ENCODE data around the gene PREX1. TPM values are rescaled to one million over a fixed set of nuclear protein-coding genes. Genes with fewer than 3 reads are reported as not detected.
"Not testable (repeated sequence)": the region's sequence is repeated elsewhere in the genome, so short reads cannot be mapped to it uniquely, and the experiment has no call there.

The PREX1 gene, protein sequence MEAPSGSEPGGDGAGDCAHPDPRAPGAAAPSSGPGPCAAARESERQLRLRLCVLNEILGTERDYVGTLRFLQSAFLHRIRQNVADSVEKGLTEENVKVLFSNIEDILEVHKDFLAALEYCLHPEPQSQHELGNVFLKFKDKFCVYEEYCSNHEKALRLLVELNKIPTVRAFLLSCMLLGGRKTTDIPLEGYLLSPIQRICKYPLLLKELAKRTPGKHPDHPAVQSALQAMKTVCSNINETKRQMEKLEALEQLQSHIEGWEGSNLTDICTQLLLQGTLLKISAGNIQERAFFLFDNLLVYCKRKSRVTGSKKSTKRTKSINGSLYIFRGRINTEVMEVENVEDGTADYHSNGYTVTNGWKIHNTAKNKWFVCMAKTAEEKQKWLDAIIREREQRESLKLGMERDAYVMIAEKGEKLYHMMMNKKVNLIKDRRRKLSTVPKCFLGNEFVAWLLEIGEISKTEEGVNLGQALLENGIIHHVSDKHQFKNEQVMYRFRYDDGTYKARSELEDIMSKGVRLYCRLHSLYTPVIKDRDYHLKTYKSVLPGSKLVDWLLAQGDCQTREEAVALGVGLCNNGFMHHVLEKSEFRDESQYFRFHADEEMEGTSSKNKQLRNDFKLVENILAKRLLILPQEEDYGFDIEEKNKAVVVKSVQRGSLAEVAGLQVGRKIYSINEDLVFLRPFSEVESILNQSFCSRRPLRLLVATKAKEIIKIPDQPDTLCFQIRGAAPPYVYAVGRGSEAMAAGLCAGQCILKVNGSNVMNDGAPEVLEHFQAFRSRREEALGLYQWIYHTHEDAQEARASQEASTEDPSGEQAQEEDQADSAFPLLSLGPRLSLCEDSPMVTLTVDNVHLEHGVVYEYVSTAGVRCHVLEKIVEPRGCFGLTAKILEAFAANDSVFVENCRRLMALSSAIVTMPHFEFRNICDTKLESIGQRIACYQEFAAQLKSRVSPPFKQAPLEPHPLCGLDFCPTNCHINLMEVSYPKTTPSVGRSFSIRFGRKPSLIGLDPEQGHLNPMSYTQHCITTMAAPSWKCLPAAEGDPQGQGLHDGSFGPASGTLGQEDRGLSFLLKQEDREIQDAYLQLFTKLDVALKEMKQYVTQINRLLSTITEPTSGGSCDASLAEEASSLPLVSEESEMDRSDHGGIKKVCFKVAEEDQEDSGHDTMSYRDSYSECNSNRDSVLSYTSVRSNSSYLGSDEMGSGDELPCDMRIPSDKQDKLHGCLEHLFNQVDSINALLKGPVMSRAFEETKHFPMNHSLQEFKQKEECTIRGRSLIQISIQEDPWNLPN (N-terminal part only)
- 2.9 and 3.7 TPM in 2 replicates for total RNA-seq
- long read RNA-seq = 0 reads

DNA sequence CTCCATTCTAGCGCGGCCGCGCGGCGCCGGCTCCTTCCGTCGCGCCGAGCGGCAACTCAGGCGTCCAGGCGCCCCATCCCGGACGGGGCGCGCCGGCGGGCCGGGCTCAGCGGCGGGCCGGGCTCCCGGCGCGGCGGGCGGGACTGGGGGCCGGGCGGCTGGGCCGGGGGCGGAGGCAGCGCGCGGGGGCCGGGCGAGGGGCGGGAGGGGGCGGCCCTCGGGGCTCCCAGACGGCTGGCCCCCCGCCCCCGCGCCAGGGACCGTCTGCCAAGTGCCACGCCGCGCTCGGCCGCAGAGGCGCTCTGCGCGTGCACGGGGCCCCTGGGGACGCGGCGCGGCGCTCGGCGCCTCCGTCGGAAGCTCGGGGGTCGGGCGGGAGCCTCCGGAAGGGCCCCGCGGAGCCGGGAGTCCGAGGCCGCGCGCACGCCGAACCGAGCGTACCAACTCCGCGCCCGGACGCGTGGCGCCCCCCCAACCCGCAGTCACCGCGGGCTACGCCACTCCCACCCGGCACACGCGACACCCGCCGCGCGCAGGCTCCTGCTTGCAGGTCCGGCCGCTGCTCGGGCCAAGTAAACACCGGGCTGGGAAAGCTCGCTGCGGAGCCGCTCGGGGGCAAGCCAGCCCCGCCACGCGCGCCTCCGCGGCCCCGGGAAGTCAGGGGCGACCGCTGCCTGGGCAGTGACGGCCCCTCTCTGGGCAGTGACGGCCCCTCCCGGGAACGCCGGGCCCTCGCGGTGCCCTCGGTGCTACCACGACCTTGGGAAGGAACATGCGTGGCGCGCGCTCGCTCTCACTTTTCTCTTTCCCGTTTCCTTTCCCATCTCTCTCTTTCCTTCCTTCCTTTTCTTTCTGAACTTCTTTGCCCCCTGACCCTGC is at the start of gene PREX1:
PREX1 (minus strand) TSS at position 145 of the 879 bp plus-strand sequence; CDS start at position 6, 139 bp downstream.
- H3K4me3 Mint-ChIP-seq (ENCODE audit: low read depth) = peak within 1 kb of the TSS; percentile 83
- peak; percentile 60 for DNase-seq (ENCODE audit: low spot score, unreplicated experiment)
- H3K36me3 Mint-ChIP-seq (ENCODE audit: insufficient read depth) = no peaks in the 10 kb centered on the region
- H3K27me3 Mint-ChIP-seq = peaks cover 71% of the 10 kb centered on the region
- H3K4me1 Mint-ChIP-seq (ENCODE audit: low read depth) = peaks cover 3% of the 10 kb centered on the region
- TF ChIP-seq, protein P1, sequence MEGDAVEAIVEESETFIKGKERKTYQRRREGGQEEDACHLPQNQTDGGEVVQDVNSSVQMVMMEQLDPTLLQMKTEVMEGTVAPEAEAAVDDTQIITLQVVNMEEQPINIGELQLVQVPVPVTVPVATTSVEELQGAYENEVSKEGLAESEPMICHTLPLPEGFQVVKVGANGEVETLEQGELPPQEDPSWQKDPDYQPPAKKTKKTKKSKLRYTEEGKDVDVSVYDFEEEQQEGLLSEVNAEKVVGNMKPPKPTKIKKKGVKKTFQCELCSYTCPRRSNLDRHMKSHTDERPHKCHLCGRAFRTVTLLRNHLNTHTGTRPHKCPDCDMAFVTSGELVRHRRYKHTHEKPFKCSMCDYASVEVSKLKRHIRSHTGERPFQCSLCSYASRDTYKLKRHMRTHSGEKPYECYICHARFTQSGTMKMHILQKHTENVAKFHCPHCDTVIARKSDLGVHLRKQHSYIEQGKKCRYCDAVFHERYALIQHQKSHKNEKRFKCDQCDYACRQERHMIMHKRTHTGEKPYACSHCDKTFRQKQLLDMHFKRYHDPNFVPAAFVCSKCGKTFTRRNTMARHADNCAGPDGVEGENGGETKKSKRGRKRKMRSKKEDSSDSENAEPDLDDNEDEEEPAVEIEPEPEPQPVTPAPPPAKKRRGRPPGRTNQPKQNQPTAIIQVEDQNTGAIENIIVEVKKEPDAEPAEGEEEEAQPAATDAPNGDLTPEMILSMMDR (IDR thresholded peaks at IDR 0.05; ENCODE audit: unreplicated experiment) = no peak
- H3K27ac Mint-ChIP-seq = peak within 1 kb of the TSS; percentile 87
- H3K9me3 Mint-ChIP-seq (ENCODE audit: low read depth) = no peaks in the 10 kb centered on the region

DNA sequence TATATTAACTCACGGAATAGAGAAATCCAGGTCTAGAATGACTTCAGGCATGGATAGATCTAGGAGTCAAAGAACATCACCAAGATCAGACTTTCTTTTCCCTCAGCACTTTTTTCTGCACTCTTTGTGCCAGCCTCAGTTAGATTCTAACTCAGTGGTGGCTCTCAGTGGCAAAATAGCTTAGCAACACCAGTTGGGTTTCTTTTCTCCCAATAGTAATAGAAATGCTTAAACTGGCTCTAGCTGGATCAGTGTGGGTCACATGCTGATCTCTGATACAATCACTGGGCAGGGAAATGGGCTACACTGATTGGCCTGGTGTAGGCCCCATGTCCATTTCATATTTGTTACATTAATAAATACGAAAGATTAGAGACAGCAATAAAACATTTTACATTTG is 49.5 kb upstream of the PREX1 start:
- H3K4me3 Mint-ChIP-seq (ENCODE audit: low read depth) = no peak overlapping the region

DNA sequence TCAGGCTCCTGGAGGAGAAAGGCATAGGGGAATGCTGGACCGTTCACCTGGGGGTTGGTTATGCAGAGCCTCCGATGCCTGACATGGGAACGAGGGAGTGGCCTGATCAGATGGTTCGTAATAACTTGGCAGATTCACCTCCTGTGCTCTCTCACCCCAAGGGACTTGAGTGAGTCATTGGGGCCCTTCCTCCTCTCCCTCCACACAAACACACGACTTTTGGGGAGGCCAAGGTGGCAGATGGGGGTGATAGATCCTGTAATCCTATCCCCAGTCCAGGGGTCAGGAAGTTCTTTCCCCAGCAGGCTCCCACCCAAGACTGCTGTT is 48.1 kb upstream of the PREX1 start:
- H3K4me1 Mint-ChIP-seq (ENCODE audit: low read depth) = peaks cover 3% of the 10 kb centered on the region
- TF ChIP-seq, protein P1 (IDR thresholded peaks at IDR 0.05; ENCODE audit: unreplicated experiment) = no peak

More for the DNA sequence above, 49.5 kb upstream of the PREX1 start:
- H3K9me3 Mint-ChIP-seq (ENCODE audit: low read depth) = no peaks in the 10 kb centered on the region
- TF ChIP-seq, protein P1 (IDR thresholded peaks at IDR 0.05; ENCODE audit: unreplicated experiment) = no peak
- H3K27ac Mint-ChIP-seq = no peak overlapping the region
- peaks cover 18% of the 10 kb centered on the region for H3K27me3 Mint-ChIP-seq
- DNase-seq (ENCODE audit: low spot score, unreplicated experiment) = no peak
- peaks cover 3% of the 10 kb centered on the region for H3K4me1 Mint-ChIP-seq (ENCODE audit: low read depth)
- no peaks in the 10 kb centered on the region for H3K36me3 Mint-ChIP-seq (ENCODE audit: insufficient read depth)

DNA sequence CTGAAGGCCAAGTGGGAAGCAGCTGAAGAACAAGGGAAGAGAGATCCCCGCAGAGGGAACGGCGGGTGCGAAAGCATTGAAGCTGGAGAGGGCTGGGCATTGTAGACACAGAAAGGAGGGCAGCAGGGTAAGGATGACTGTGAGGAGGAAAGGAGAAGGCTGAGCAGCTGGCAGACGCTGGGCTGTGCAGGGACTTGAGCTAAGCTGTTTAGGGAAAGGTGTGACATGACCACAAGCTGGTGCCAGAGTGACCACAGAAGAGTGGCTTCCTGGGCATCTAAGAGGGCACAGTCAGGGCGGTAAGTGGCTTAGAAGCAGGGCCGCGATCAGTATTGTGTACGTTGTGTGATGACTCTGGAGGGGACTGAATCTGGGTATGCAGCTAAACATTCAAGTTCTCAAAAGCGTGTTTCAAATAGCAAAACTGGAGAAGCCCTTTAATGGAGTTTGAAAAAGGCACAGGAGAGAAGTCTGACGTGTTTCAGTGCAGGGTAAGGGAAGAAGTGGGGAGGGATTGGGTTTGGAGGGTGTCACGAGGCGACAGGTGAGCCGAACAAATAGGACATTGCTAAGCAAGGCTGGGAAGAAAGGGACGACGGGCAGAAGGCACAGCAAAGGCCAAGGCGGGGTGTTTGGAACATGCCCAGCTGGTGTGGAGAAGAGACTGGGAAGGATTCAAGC is 47.6 kb upstream of the PREX1 start:
- TF ChIP-seq, protein P1 (IDR thresholded peaks at IDR 0.05; ENCODE audit: unreplicated experiment) = no peak
- H3K27me3 Mint-ChIP-seq = peaks cover 20% of the 10 kb centered on the region
- no peaks in the 10 kb centered on the region for H3K9me3 Mint-ChIP-seq (ENCODE audit: low read depth)
- H3K4me1 Mint-ChIP-seq (ENCODE audit: low read depth) = peaks cover 3% of the 10 kb centered on the region
- DNase-seq (ENCODE audit: low spot score, unreplicated experiment) = no peak
- no peaks in the 10 kb centered on the region for H3K36me3 Mint-ChIP-seq (ENCODE audit: insufficient read depth)
- no peak overlapping the region for H3K27ac Mint-ChIP-seq
- H3K4me3 Mint-ChIP-seq (ENCODE audit: low read depth) = no peak overlapping the region

More for the DNA sequence above, 48.1 kb upstream of the PREX1 start:
- H3K9me3 Mint-ChIP-seq (ENCODE audit: low read depth) = no peaks in the 10 kb centered on the region
- H3K27me3 Mint-ChIP-seq = peaks cover 20% of the 10 kb centered on the region
- H3K4me3 Mint-ChIP-seq (ENCODE audit: low read depth) = no peak overlapping the region
- no peak for DNase-seq (ENCODE audit: low spot score, unreplicated experiment)
- no peaks in the 10 kb centered on the region for H3K36me3 Mint-ChIP-seq (ENCODE audit: insufficient read depth)
- no peak overlapping the region for H3K27ac Mint-ChIP-seq

DNA sequence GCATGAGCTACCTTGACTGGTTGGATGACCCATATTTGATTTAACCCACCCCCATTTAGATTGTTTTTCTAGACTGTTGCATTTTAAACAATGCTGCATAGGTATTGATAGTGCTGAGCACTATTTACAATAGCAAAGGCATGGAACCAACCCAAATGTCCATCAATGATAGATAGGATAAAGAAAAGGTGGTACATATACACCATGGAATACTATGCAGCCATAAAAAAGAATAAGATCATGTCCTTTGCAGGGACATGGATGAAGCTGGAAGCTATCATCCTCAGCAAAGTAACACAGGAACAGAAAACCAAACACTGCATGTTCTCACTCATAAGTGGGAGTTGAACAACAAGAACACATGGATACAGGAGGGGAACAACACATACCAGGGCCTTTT is 41.6 kb upstream of the PREX1 start:
- not testable (repeated sequence) for H3K27me3 Mint-ChIP-seq; H3K36me3 Mint-ChIP-seq (ENCODE audit: insufficient read depth); H3K27ac Mint-ChIP-seq; H3K4me3 Mint-ChIP-seq (ENCODE audit: low read depth); H3K9me3 Mint-ChIP-seq (ENCODE audit: low read depth); DNase-seq (ENCODE audit: low spot score, unreplicated experiment); H3K4me1 Mint-ChIP-seq (ENCODE audit: low read depth)

Data from progenitor cell of endocrine pancreas (in vitro differentiated cells).